ENCODE data around the gene TNRC6B. TPM values are rescaled to one million over a fixed set of nuclear protein-coding genes. Genes with fewer than 3 reads are reported as not detected.

Gene TNRC6B
- total RNA-seq, 3 donors from 2014 or later = 32.8 to 53.1 (median 39.7) TPM

DNA sequence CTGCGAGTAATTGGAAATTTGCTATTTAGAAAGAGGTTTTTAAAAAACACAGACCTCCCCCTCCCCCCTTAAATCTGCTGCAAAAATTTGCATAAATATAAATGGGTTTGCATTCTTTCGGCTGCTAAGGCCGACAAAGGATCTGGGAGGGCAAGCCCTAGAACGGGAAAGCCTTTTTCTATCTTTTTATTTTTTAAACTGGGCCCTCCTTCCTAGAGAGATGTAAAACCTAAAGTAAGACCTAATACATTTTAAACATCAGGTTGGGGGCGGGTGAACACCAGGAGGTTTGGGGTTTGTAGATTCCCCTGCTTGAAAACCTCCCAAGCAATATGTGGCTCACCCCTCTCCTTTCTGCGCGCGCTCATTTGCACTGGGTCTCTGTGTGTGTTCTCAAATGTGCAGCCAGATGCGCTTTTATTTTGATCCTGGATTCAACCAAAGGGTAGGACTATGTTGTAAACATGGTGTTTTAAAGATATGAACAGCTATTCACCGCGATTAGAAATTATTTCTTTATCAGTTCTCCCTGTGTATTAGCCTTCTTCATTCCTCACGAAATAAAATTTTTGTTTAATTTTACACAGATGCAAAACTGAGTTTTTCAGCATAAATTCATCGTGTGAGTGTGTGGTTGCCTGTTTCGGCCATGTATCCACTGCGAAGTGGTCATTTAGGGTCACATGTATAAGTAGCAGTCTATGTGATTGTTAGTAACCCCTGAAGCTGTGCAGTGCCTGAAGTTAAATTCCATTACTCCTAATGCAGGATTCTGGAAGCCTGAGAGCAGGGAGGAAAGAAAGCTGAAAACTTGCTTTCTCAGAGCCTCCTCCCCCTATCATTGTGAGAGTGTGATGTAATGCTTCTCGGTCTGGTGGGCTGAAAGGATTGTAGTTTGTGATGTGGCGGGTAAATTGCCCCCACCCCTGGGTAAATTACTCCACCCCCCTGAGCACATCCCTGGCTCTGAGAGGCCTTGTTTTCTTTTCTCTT lies 988 bp downstream of the TNRC6B start:
- Histone ChIP-seq H3K9me3 (no peaks in the 10 kb centered on the region), H3K27me3 (no peaks in the 10 kb centered on the region), H3K36me3 (no peaks in the 10 kb centered on the region), H3K4me3 (peak overlapping the region; percentile 52 to 62 (median 53)), H3K27ac (peak overlapping the region; percentile 72 to 73), H3K4me1 (peaks cover 7 to 32% of the 10 kb centered on the region in 2 donors)
- intact Hi-C loops (cut with DNase I; ENCODE audit: low total_unique reads) = no loop called here
- DNase-seq (ENCODE audit: low spot score in 2 of 2) = no peak
- TF ChIP-seq CTCF (IDR thresholded peaks at IDR 0.05) (no peak), POLR2AphosphoS5 (IDR thresholded peaks at IDR 0.05) (no peak), POLR2A (IDR thresholded peaks at IDR 0.05) (no peak)

- Histone ChIP-seq H3K36me3 (no peaks in the 10 kb centered on the region), H3K9me3 (no peaks in the 10 kb centered on the region), H3K27me3 (no peaks in the 10 kb centered on the region), H3K27ac (peak overlapping the region; percentile 72 to 73), H3K4me1 (peaks cover 7 to 40% of the 10 kb centered on the region in 2 donors), H3K4me3 (peak overlapping the region; percentile 52 to 62 (median 53))
- no peak for DNase-seq (ENCODE audit: low spot score in 2 of 2)
- intact Hi-C loops (cut with DNase I; ENCODE audit: low total_unique reads) = no loop called here
- TF ChIP-seq POLR2A (IDR thresholded peaks at IDR 0.05) (no peak), POLR2AphosphoS5 (IDR thresholded peaks at IDR 0.05) (no peak), CTCF (IDR thresholded peaks at IDR 0.05) (no peak)
Measured at GRCh38 chr22:40179526-40179925, 1.8 kb downstream of the TNRC6B start.

GRCh38 chr22:40180403-40180802 lies 2.7 kb downstream of the TNRC6B start:
- no peak for TF ChIP-seq CTCF (IDR thresholded peaks at IDR 0.05)
- TF ChIP-seq POLR2AphosphoS5 (IDR thresholded peaks at IDR 0.05) = no peak
- TF ChIP-seq POLR2A (IDR thresholded peaks at IDR 0.05) = no peak

GRCh38 chr22:40181323-40181722 lies 3.6 kb downstream of the TNRC6B start:
- DNase-seq (ENCODE audit: low spot score in 2 of 2) = no peak
- Histone ChIP-seq H3K27me3 (no peaks in the 10 kb centered on the region), H3K27ac (peak overlapping the region; percentile 30 to 75), H3K4me3 (no peak overlapping the region), H3K9me3 (no peaks in the 10 kb centered on the region), H3K36me3 (no peaks in the 10 kb centered on the region), H3K4me1 (peaks cover 7 to 40% of the 10 kb centered on the region in 2 donors)
- intact Hi-C loops (cut with DNase I; ENCODE audit: low total_unique reads) = no loop called here
- no peak for TF ChIP-seq CTCF (IDR thresholded peaks at IDR 0.05)
- no peak for TF ChIP-seq POLR2A (IDR thresholded peaks at IDR 0.05)
- TF ChIP-seq POLR2AphosphoS5 (IDR thresholded peaks at IDR 0.05) = no peak

More at GRCh38 chr22:40180403-40180802, 2.7 kb downstream of the TNRC6B start:
- intact Hi-C loops (cut with DNase I; ENCODE audit: low total_unique reads) = no loop called here
- no peaks in the 10 kb centered on the region for H3K9me3 ChIP-seq
- no peak for DNase-seq (ENCODE audit: low spot score in 2 of 2)
- no peaks in the 10 kb centered on the region for H3K27me3 ChIP-seq
- peak overlapping the region in 1 of 3 donors; percentile 62 for H3K4me3 ChIP-seq
- H3K36me3 ChIP-seq = no peaks in the 10 kb centered on the region
- peaks cover 7 to 40% of the 10 kb centered on the region in 2 donors for H3K4me1 ChIP-seq
- peak overlapping the region; percentile 13 to 73 for H3K27ac ChIP-seq

Data from breast epithelium (tissue), 4 donors.